Skeletal muscle cell (primary cell): ENCODE data around the gene NR2F1.
A peak's percentile ranks its signal among the peaks of the same experiment; 100 is the strongest.

Experiments used
- DNase-seq: peaks from one replicate; pipeline ENCODE4 v3.0.0-alpha.2; 2010; ENCODE audit warnings: low read depth
- H3K4me3 ChIP-seq: 2 replicates; pipeline ENCODE4 v1.5.1; 2011; ENCODE audit warnings: low read depth, mild to moderate bottlenecking, control low read depth, low read length, moderate library complexity

Gene NR2F1

DNA sequence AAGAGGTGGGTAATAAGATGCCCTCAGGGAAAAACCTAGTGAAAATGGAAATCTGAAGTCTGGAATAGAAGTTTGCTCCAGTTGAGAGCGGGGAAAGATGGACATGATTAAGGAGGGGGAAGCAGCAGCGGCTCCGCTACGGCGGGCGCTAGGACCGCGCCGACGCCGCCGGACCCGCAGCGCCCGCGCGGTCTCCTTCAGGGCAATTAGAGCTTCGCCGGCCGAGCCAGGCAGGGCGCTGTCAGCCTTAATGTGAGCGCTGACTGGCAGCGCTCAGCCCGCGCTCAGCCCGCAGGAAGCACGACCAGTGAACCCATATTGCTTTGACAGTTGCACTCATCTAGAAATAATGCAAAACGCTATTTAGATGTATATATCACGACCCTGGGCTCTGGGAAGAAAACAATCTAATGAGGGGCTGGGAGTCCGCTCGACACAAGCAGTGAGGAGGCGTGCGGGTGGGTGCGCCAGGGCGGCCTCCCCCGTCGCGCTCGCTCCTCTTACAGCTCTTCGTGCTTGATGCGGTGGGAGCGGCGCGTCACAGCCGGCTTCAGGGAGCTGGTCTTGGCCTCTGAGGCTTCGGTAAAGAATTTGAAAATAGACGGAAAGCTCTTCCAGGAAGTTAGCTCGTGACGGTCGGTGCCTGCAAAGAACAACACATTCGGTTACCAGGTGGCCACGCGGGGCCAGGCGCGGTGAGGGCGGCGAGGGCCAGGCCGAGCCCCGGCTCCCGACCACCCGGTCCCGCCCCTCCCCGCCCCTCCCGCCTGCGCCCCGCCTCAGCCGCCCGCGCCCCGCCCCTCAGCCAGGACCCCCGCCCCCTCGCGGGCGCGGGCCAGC lies 37.7 kb downstream of the NR2F1 start:
- DNase-seq = no peak
- H3K4me3 ChIP-seq = peak overlapping the region; percentile 68

DNA sequence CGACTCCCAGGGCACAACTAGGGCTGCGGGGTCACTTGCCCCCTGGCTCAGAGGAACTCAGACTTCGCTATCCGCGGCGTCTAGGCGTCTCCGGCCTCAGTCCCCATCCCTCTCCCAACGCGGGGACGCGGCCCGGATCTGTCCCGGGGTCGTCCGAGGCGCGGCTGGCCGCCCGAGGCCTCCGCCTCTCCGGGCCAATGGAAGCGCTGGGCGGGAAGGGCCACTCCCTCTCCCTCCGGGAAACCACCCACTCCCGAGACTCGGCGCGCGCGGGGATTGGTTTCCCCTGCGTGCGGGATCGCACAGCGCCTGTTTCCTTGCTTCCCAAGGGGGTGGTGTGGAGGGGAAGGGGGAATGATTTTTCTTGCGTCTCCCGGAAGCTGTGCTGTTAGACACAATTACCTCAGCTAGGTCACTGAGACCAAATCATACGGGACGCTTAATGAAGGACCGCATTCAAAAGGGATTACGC lies 38.3 kb downstream of the NR2F1 start:
- peak overlapping the region; percentile 68 for H3K4me3 ChIP-seq
- no peak for DNase-seq

DNA sequence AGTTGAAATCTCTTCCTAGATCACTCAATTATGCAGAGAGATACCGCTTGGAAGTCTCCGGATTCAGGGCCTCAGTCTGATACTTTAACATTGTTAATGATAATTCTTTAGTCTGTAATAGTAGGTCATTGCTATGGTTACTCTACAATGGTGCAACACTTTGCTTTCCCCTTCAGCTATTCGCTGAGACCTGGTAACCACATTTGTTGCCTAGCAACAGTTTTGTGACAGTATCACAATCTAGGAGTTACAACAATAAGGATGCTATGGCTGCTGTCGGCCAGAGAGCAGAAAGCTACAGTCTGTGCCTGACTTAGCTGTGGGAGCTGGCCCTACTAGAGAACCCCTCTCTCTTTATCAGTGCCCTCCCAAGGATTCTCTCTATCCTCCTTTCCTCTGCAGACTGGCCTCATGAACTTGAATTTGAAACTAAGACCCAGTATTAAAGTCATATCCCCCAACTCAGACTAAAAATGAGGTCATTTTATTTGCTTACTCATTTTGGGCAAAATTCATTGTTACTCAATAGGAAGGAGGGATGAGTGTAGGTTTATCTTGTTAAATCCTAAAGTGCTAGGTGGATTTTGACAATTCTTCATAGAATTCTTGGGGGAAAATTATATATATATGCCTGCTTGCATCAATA lies 39.3 kb downstream of the NR2F1 start:
- DNase-seq = no peak
- no peak overlapping the region for H3K4me3 ChIP-seq

DNA sequence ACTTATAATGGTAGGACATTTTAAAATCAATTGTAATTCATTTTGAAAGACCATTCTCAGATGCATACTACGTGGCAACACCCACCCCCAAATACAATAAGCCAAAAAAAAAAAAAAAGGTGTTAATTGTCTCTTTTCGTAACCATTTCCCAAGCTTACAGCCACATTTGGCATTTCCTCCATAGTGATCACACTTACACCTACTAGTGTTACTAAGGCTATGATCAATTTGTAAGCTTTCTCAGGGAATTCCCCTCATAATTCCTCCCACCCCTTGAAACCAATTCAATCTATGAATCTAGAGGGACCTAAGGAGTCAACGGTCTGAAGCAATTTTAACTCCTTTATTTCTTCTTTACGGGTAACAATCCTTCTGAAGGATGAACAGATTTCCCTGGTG lies 40.1 kb downstream of the NR2F1 start:
- no peak overlapping the region for H3K4me3 ChIP-seq
- no peak for DNase-seq

DNA sequence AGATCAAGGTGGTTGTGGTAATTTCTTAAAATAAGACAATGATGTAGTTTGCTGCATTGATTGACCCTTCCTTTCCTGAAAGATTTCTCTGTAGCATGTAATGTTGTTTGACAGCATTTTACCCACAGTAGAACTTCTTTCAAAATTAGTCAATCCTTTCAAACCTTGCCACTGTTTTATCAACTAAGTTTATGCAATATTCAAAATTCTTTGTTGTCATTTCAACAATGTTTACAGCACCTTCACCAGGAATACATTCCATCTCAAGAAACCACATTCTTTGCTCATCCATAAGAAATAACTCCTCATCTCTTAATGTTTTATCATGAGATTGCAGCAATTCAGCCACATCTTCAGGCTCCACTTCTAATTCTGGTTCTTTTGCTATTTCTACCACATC lies 43.8 kb downstream of the NR2F1 start:
- DNase-seq = no peak
- H3K4me3 ChIP-seq = no peak overlapping the region

DNA sequence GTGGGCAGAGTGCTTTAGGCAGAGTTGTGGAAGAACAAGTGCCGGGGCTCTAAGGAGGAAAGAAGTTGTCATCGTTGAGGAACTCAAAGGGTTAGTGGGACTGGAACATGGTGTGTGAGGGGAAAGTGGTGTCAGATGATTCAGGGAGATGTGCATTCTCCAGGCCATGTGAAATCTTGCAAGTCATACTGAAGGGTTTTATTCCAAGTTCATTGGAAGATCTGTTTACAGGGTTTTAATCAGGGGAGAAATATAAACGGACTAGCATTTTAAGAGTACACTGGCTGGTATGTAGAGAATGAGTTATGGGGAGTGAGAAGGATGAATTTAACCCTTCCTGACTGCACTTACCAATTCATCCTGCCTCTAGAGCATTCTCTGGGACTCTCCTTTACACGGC lies 49.3 kb downstream of the NR2F1 start:
- no peak for DNase-seq
- H3K4me3 ChIP-seq = no peak overlapping the region

DNA sequence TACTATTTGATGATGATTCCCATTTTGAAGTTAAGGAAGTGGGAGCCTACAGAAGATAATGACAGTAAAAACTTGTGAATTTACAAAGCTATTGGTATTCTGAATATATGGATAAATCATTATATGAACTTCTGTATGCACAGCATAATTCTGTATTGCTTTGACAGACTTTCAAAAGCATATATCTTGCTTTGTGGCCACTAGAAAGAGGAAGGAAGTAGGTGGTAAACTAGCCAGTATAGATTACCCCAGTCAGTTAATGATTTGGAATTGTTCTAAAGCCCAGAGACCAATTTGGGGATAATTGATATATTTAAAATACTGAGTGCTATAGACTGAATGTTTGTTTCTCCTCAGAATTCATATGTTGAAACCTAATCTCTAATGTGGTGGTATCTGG lies 53.0 kb downstream of the NR2F1 start:
- DNase-seq = no peak
- H3K4me3 ChIP-seq = no peak overlapping the region

DNA sequence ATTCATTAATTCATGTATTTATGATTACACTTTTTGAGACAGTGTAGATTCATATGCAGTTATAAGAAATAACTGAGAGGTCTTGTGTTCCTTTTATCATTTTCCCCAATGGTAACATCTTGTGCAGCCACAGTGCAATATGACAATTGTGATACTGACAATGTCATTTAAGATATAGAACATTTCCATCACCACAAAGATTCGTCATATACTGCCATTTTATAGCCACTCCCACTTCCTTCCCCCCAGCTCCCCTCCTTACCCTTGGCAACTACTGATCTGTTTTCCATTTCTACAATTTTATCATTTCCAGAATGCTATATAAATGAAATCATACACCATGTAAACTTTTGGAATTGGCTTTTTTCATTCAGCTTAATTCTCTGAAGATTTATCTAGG lies 53.8 kb downstream of the NR2F1 start:
- no peak overlapping the region for H3K4me3 ChIP-seq
- DNase-seq = no peak

DNA sequence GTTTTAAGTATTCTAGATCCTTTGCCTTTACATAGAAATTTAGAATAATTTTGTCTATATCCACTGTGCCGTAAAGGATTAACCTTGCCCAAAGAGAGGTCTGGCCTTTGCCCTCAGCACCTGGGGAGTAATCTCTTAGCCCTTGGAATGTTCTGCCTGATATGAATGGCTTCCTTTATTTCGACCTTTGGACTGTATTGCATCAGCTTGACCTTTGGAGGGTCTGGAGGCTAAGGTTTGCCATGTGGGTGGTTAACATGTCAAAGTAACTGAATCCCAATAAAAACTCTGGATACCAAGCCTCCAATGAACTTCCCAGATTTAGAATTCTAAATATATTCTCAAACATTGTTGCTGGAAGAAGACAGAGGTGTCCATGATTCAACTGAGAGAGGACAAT lies 54.7 kb downstream of the NR2F1 start:
- no peak for DNase-seq
- no peak overlapping the region for H3K4me3 ChIP-seq

DNA sequence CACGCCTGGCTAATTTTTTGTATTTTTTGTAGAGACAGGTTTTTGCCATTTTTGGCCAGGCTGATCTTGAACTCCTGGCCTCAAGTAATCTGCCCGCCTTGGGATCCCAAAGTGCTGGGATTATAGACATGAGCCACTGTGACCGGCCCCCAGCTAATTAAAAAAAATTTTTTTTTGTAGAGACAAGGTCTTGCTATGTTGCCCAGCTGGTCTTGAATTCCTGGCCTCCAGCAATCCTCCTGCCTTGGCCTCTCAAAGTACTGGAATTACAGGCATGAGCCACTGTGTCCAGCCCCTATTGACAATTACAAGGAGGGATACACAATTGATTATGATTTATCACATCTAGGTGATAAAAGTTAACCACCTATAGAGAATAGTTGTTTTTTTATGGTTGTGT lies 59.5 kb downstream of the NR2F1 start:
- no peak overlapping the region for H3K4me3 ChIP-seq
- no peak for DNase-seq
